ENCODE measurements around the gene CSMD2. TPM values are rescaled to one million over a fixed set of nuclear protein-coding genes. Genes with fewer than 3 reads are reported as not detected.

The CSMD2 gene
- total RNA-seq, 4 donors from 2014 or later = 0.60 to 2.5 (median 1.2) TPM

DNA sequence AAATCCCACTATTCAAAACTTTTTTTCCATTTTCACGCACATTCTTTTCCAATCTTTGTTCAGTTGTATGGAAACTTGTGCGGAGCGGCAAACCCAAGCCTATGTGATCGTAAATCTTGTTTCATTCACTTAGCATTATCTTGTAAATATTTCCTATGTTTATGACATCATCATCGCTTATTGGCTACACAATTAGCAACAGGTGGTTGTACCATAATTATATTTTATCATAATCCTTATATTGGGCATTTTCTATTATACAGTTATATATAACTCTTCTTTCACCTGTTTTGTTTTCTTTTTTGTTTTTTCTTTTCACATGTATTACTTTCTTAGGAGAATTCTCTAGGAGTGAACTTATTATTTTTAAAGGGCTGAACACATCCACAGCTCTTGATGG lies 627.1 kb downstream of the CSMD2 start:
- Histone ChIP-seq H3K27me3 (no peaks in the 10 kb centered on the region), H3K4me3 (no peak overlapping the region), H3K27ac (no peak overlapping the region), H3K36me3 (no peaks in the 10 kb centered on the region), H3K4me1 (no peaks in the 10 kb centered on the region), H3K9me3 (no peaks in the 10 kb centered on the region)
- DNase-seq (ENCODE audit: low spot score in 2 of 2) = no peak
- 97% methylated on average over 5 of the region's 5 CpGs for WGBS, 2 donors
- TF ChIP-seq CTCF (IDR thresholded peaks at IDR 0.05) (no peak), EP300 (IDR thresholded peaks at IDR 0.05) (no peak), POLR2A (IDR thresholded peaks at IDR 0.05) (no peak)

GRCh38 chr1:33535334-33535733 lies 629.7 kb downstream of the CSMD2 start:
- DNase-seq (ENCODE audit: low spot score in 2 of 2) = no peak
- 73 to 83% methylated on average over 2 of the region's 2 CpGs for WGBS, 2 donors
- H3K9me3 ChIP-seq = no peaks in the 10 kb centered on the region
- H3K36me3 ChIP-seq = no peaks in the 10 kb centered on the region
- H3K4me1 ChIP-seq = no peaks in the 10 kb centered on the region
- H3K4me3 ChIP-seq = no peak overlapping the region
- TF ChIP-seq POLR2A (IDR thresholded peaks at IDR 0.05) = no peak
- TF ChIP-seq EP300 (IDR thresholded peaks at IDR 0.05) = no peak
- no peak for TF ChIP-seq CTCF (IDR thresholded peaks at IDR 0.05)
- H3K27me3 ChIP-seq = no peaks in the 10 kb centered on the region
- H3K27ac ChIP-seq = no peak overlapping the region

DNA sequence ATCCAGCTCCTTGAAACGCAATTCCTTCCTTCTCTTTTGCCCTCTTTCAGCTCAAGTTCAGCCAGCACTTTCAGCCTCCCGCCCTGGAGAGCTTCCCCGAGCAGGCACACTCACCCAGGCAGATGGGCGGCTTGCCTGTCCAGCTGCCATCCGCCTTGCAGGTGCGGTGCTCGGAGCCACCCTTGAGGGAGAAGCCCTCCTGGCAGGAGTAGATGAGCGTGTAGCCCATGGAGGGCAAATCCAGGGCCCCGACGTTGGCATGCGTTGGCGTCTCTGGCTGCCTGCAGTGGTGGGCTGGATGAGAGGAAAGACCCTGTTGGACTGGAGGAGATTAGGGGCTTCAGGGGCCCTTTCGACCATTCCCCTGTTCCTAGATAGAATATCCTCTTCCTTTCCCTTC lies 632.1 kb downstream of the CSMD2 start:
- 89 to 92% methylated on average over 13 of the region's 13 CpGs for WGBS, 2 donors
- H3K4me3 ChIP-seq = no peak overlapping the region
- no peak overlapping the region for H3K27ac ChIP-seq
- no peak for TF ChIP-seq EP300 (IDR thresholded peaks at IDR 0.05)
- no peak for TF ChIP-seq POLR2A (IDR thresholded peaks at IDR 0.05)
- TF ChIP-seq CTCF (IDR thresholded peaks at IDR 0.05) = no peak
- DNase-seq (ENCODE audit: low spot score in 2 of 2) = no peak
- no peaks in the 10 kb centered on the region for H3K4me1 ChIP-seq
- no peaks in the 10 kb centered on the region for H3K36me3 ChIP-seq
- H3K27me3 ChIP-seq = no peaks in the 10 kb centered on the region
- H3K9me3 ChIP-seq = no peaks in the 10 kb centered on the region

- H3K27me3 ChIP-seq = no peaks in the 10 kb centered on the region
- TF ChIP-seq EP300 (IDR thresholded peaks at IDR 0.05) (no peak), POLR2A (IDR thresholded peaks at IDR 0.05) (no peak), CTCF (IDR thresholded peaks at IDR 0.05) (no peak)
- no peaks in the 10 kb centered on the region for H3K4me1 ChIP-seq
- DNase-seq (ENCODE audit: low spot score in 2 of 2) = no peak
- WGBS, 2 donors = 76 to 78% methylated on average over 3 of the region's 3 CpGs
- no peak overlapping the region for H3K27ac ChIP-seq
- no peaks in the 10 kb centered on the region for H3K9me3 ChIP-seq
- H3K36me3 ChIP-seq = no peaks in the 10 kb centered on the region
- H3K4me3 ChIP-seq = no peak overlapping the region
Measured at GRCh38 chr1:33532250-33532649, 632.8 kb downstream of the CSMD2 start.

DNA sequence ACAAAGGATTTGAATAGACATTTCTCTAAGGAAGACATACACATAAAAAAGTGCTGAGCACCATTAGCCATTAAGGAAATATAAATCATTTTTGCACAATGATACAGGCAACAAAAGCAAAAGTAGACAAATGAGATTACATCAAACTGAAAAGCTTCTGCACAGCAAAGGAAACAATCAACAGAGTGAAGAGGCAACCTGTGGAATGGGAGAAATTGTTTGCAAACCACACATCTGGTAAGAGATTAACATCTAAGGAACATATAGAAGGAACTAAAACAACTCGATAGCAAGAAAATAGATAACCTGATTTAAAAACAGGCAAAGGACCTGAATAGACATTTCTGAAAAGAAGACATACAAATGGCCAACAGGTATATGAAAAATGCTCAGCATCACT lies 635.1 kb downstream of the CSMD2 start:
- H3K27ac ChIP-seq = no peak overlapping the region
- no peak overlapping the region for H3K4me3 ChIP-seq
- H3K9me3 ChIP-seq = no peaks in the 10 kb centered on the region
- DNase-seq (ENCODE audit: low spot score in 2 of 2) = no peak
- WGBS, 2 donors = 77 to 80% methylated on average over 1 of the region's 1 CpG
- no peaks in the 10 kb centered on the region for H3K27me3 ChIP-seq
- no peaks in the 10 kb centered on the region for H3K4me1 ChIP-seq
- no peaks in the 10 kb centered on the region for H3K36me3 ChIP-seq
- TF ChIP-seq EP300 (IDR thresholded peaks at IDR 0.05) (no peak), CTCF (IDR thresholded peaks at IDR 0.05) (no peak), POLR2A (IDR thresholded peaks at IDR 0.05) (no peak)
